ENCODE data around the gene KSR1.

DNA sequence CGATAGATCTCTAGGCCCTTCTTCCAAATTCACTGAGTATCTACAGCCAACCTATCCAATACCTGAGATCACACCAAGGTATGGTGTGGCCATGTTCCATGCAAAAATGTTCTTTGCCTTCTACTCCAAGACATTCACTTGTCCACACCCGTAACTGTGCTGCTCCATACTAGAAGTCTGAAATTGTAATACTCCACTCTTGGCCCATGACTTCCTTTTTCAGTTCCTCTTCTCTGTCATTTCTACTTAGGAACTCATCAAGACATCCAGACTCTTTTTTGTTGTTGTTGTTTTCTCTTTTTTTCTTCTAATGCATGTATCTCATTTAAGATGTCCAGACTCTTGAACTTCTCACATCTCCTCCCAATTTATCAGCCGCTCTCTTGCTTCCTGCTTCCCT is 42.5 kb upstream of the KSR1 start:
- TF ChIP-seq, protein P1, sequence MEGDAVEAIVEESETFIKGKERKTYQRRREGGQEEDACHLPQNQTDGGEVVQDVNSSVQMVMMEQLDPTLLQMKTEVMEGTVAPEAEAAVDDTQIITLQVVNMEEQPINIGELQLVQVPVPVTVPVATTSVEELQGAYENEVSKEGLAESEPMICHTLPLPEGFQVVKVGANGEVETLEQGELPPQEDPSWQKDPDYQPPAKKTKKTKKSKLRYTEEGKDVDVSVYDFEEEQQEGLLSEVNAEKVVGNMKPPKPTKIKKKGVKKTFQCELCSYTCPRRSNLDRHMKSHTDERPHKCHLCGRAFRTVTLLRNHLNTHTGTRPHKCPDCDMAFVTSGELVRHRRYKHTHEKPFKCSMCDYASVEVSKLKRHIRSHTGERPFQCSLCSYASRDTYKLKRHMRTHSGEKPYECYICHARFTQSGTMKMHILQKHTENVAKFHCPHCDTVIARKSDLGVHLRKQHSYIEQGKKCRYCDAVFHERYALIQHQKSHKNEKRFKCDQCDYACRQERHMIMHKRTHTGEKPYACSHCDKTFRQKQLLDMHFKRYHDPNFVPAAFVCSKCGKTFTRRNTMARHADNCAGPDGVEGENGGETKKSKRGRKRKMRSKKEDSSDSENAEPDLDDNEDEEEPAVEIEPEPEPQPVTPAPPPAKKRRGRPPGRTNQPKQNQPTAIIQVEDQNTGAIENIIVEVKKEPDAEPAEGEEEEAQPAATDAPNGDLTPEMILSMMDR (IDR thresholded peaks at IDR 0.05): no peak
- TF ChIP-seq POLR2AphosphoS5 (IDR thresholded peaks at IDR 0.05): no peak
